Activated T-cell treated with anti-CD3 and anti-CD28 coated beads for 24 hours (primary cell): ENCODE data around the gene ABCA4.
"Not testable (repeated sequence)": the region's sequence is repeated elsewhere in the genome, so short reads cannot be mapped to it uniquely, and the experiment has no call there.

Experiments used
- DNase-seq: peaks from one replicate; pipeline ENCODE4 v3.0.0-alpha.2; 2020; ENCODE audit warnings: low read depth

ABCA4 gene

DNA sequence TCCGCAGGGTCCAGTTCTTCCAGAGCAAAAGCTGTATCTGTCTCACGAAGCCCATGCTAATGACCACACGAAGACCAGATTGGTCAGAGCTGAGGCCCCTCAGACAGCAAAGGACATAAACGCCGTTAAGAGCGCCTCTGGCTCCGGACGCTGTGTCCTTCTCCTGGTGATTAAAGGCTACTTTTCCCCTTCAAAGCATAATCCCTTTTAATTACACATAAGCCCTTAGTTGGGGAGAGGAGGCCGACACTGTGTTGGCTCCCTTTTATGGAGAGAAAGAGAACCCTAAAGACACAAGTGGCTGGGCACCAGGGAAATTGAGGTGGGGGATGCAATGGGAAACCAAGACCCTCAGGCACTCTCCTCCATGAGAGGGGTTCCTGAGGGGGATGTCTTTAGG, at the start of gene ABCA4:
Gene ABCA4, minus strand, starts transcription at position 158 of the 400 bp plus-strand sequence. Its CDS starts 103 bp downstream, at position 55.
- no peak for DNase-seq

DNA sequence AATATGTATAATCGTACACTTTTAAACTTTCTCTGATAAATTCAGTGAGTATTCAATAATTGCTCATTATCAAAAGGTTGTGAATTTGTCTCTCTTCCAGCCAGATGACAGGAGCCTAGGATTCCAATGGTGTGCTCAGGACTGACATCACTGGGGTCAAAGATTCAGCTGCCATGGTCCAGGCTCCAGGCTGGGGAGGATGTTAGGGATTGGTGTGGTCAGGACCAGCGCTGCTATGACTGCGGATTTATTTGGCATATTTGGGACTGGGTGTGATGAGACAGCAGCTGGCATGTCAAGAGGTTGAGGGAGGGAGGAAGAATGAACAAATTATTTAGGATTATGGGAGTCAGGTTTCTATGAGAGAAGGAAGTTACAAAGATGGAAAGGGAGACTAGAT, 48.2 kb upstream of the ABCA4 start:
- DNase-seq: no peak

DNA sequence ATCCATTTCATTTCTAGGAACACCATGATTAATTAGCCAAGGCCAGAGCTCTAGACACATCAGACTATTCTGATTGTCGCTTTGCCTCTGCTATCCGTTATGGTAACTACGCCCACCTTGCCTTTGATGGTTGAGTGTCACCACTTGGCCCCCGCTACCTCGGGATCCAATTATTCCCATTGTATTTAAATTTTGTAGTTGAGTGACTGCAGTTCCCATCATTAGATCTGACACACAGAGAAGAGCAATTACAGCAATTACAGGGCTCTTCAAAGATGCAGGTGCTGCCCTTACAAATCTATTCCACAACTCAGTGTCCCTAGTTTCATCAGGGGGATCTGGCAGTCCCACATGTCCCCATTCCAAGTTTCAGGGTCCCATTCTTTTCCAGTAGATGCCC, 44.9 kb upstream of the ABCA4 start:
- no peak for DNase-seq

DNA sequence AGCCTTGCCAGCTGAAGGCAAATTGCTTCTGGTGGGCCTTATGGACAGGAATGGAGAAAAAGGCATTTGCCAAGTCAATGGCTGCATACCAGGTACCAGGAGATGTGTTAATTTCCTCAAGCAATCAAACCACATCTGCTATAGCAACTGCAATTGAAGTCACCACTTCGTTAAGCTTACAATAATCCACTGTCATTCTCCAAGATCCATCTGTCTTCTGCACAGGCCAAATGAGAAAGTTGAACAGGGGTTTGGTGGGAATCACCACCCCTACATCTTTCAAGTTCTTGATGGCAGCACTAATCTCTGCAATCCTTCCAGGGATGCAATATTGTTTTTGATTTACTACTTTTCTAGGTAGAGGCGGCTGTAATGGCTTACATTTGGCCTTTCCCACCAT, 43.9 kb upstream of the ABCA4 start:
- not testable (repeated sequence) for DNase-seq

DNA sequence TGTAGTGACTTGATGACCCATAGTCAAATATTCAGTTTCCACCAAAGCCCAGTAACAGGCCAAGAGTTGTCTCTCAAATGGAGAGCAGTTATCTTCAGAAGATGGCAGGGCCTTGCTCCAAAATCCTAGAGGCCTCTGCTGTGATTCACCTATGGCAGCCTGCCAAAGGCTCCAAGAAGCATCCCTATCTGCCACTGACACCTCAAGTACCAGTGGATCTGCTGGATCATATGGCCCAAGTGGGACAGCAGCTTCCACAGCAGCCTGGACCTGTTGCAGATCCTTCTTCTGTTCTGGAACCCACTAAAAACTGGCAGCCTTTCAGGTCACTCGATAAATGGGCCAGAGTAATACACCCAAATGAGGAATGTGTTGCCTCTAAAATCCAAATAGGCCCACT, 43.2 kb upstream of the ABCA4 start:
- not testable (repeated sequence) for DNase-seq

DNA sequence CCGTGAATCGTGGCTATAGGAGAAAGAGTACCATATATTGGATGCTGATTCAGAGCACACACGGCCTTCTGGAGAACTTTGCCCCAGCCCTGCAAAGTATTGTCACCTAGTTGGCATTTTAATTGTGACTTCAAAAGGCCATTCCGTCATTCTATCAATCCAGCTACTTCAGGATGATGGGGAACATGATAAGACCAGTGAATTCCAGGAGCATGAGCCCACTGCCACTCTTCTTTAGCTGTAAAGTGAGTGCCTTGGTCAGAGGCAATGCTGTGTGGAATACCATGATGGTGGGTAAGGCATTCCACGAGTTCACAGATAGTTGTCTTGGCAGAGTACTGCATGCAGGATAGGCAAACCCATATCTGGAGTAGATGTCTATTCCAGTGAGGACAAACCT, 42.3 kb upstream of the ABCA4 start:
- DNase-seq: not testable (repeated sequence)

DNA sequence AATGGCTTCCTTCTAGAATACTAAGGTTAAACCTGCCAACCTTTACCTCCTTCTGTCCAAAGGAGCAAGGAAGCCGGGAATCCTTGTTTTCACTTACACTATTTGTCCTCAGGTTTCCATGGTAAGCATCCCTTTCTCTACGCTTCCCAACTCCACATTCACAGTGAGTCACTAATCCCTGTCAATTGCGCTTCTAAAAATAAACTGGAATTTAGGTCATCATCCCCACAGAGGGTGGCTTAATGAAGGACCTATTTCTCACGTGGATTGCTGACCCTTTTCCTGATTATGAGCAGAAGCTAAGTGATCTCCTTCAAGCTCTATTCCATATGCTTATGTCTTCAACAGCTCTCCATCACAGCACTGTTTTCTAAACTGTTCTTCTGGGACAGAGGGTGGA, 39.9 kb upstream of the ABCA4 start:
- DNase-seq: no peak

DNA sequence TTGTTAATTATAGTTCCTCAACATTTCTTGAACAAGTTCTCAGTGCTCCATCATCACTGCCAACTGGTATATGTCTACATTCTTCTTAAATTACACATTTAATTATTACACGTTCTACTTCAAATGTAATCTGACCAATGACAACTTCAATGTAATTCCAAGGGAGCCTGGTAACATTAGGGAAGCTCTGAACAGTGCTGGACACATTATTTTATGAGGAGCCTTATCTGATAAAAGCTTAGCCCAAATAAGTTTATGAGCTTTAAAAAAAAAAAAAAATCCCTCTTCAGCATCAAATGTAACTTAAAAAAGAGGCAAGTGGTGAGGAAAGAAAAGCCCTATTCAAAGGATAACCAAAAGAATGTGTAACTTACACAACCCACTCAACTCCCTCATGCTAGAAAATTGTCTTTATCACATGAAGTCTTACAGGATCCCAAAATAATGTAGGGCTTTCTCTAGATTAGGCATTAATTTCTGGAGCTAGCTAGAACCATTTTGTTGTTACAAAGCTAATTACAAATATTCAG, 35.2 kb upstream of the ABCA4 start:
- DNase-seq: no peak

DNA sequence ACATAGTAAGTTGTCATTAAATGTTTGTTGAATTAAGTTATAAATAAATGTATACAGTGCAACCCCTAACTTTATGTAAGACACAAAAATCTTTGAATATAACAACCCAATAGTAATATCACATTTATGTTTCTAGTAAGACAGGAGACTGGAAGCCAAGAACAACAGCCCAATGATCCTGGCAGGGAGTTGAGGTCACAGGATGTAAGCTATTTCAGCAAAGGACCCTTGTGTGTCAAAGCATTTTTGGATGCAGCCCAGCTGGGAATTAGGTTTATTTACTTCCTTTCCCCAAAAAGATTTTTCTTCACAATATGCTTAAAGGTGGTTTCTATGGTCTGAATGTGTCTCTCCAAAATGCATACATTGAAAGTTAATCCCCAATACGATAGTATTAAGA, 34.0 kb upstream of the ABCA4 start:
- DNase-seq: no peak

DNA sequence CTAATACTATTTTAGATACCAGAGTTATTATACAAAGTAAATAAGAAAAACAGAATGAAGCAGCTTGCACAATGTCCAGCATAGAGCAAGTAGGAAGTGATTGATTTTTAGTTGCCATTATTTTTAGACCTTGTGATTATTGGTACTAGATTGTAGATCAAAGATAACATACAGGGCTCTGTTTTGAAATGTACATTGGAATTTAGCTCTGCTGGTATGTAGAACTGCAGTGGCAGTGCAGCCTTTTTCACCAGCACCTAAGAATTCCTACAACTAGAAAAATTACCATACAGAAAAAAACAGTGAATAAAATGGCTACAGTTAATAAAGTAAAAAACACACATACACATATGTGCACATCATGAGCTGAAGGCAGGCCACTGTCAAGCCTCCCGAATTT, 32.2 kb upstream of the ABCA4 start:
- no peak for DNase-seq

DNA sequence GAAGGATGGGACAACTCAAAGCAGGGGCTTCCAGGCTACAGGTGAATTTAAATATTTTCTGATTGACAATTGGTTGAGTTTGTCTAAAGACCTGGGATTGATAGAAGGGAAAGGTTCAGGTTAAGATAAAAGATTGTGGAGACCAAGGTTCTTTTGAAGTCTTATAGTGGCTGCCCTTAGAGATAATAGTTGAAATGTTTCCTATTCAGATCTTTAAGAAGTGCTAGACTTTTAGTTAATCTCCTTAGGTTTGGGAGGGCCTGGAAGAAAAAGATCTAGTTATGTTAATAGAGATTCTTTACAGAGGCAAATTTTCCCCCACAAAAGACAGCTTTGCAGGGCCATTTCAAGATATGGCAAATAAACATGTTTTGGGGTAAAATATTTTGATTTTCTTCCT, 28.2 kb upstream of the ABCA4 start:
- DNase-seq: not testable (repeated sequence)

DNA sequence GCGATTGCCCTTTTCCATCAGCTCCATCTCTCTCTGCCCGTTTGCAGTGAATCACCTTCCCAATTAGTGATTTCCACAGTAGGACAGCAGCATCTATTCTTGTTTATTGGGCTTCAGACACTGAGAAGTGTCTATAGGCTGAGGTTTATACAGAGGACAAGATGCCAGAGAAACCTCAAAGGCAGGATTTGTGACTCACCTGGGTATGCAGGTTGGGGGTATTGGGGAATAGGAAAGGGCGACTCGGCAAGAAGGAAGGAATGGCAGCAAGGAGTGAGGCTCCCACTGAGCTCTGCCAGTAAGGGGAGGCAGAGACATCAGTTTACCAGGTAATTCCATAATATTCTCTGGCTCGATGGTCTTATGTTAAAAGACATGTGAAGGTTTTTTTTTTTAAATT, 25.3 kb upstream of the ABCA4 start:
- DNase-seq: no peak

DNA sequence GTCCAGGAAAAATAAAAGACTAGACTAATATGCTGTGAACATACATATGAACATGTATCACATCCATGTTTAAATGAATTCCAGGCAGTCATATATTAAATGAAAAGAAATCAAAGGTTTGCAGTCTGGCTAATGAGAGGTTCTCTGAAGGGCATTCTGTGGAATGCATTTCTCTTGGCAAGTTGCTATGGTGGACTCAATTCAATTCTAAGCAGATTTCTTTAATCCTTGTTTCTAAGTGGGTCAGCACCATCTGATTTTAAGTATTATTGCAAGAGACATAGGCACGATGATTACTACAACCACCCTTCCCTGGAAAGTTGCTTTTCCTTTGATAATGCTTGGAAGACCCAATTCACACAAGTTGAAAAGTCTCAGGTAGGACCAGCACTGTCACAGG, 23.9 kb upstream of the ABCA4 start:
- no peak for DNase-seq

DNA sequence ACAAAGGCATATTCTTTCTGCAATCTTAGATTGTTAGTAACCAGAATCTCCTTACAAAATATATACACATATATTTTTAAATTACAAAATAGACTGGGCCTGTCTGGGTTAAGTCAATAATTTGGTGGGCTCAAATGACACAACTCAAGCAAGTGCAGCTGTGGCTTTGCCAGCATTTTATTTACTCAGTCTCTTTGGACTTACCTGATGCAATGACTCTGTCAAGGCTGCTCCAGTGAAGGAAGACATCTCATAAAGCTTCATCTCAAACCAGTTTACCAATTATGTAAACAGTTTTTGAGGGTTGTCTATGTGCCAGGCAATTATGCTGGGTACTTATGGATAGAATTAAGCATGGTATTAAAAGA, 22.8 kb upstream of the ABCA4 start:
- no peak for DNase-seq

DNA sequence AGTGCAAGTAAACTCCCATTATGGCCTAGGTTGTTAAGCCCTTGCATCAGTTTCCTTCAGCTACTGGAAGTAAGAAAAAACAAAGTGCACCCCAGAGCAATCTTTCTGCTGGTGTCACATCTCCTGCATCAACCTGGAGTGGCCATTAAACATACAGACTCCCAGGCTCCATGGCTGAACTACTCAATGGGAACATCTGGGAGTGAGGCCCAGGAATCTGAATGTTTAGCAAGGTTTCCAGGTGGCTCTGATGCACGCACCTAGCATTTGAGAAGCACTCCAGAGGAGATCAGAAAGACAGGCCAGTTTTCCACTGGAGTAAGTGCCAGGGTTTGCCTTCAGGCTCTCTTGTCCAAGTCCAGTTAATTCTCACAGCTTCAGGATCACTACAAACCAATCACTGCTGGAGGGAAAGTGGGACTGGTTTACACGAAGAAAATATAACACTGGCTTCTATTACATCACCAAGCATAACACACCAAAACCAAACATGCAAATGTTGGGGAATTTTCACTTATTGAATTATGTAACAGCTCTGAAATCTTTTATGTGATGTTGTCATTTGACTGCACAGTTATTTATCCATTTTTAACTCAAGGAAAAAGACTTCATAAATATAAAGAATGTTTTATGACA, 22.3 kb upstream of the ABCA4 start:
- no peak for DNase-seq

DNA sequence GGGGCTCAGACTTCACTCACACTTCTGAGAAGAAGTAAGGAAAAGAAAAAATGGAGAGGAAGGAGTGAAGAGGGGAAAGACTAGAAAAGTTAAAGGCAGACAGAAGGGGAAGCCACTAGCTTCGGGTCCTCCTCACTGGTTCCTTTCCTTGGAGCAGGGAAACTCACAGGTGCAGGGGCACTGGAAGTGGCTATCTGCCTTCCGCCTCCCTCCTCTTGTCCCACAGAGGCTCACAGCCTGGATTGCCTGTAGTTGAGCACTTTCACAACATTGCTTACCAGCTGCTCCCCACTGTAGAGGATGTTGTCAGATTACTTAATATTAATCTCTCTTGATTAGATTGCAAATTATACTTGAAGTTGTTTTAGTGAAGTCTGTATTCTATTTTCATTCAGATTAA, 21.6 kb upstream of the ABCA4 start:
- no peak for DNase-seq

DNA sequence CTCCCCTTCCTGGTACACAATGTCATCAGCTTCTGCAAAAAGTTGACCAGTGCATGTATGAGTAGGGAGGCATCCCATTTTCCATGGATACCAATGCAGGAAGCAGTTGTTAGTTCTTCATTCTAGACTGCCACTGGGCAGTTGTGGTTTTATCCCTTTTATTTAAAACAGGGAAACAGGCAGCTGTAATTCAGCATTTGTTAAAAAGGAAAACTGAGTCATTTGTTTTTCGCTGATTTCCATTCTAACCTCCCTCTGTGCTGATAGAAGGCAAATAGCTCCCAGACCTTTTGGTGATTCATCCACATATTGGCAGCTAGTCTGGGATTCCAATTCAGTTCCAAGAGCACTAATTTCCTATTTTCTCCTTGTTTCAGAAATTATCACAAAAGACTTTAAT, 21.1 kb upstream of the ABCA4 start:
- no peak for DNase-seq

DNA sequence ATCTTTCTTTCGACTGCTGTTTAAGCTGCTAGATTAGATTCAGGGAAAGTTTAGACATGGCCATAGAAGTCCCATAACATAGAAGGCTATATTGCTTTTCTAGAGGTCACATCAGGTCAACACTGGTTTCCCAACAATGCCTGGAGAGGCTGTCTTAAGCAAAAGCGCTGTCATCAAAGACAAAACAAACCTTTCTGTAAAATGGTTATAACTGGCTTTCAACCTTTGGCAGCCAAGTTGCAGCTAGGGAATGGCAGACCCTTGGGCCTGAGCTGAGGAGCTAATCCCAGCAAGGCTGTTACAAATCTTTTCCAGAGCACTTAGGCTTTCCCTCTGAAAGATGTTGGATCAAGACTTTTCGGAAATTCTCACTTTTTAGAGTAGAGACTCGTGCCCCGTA, 11.2 kb upstream of the ABCA4 start:
- DNase-seq: no peak

DNA sequence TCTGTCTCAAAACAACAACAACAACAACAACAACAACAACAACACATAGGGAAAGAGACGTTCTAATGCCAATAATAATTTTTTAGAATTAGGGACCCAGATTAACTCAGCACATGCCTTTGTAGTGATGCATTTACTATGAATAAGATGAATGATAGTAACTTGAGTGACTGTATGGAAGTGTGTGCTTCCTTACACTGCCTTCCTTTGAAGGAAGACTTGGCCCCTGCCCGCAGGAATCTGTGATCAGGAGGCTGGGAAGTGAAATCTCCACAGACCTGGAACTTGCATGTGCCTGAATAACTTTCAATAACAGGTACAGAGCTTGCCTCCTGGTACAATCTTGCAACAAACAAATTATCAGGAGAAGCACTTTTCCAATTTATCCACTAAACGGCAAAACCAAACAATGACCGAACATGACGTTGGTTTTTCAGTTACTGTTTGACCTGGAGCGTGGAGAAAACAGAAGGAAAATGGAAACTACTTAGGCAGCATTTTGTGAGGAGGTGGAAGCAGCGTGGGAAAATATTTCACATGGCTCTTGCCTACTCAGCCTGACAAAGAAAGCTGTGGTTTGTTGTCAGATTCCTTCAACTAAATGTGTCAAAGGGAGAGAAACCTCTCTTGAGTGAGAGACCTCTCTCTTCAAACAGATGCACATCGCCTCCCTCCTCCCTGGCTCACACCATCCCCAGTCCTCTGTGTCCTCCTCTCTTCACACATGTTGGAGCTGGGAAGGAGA, 10.1 kb upstream of the ABCA4 start:
- DNase-seq: no peak

DNA sequence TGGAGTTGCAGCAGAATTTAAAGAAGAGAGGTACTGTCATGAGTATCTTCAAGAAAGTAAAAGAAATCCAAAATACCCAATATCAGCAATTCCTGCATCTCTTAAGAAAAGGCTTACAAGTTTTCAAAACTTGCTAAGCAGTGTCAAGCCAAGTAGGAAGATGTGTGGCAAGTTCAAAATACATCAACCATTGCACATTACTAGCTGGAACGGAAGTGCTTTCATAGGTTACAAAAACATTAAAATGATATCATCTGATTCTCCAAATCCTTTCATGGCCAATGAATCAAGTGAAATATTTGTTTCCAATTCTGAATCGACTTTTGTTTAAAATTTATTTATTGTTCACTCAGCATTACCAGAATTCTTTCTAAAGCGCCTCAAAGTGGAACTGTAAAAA, 5.7 kb upstream of the ABCA4 start:
- DNase-seq: no peak

DNA sequence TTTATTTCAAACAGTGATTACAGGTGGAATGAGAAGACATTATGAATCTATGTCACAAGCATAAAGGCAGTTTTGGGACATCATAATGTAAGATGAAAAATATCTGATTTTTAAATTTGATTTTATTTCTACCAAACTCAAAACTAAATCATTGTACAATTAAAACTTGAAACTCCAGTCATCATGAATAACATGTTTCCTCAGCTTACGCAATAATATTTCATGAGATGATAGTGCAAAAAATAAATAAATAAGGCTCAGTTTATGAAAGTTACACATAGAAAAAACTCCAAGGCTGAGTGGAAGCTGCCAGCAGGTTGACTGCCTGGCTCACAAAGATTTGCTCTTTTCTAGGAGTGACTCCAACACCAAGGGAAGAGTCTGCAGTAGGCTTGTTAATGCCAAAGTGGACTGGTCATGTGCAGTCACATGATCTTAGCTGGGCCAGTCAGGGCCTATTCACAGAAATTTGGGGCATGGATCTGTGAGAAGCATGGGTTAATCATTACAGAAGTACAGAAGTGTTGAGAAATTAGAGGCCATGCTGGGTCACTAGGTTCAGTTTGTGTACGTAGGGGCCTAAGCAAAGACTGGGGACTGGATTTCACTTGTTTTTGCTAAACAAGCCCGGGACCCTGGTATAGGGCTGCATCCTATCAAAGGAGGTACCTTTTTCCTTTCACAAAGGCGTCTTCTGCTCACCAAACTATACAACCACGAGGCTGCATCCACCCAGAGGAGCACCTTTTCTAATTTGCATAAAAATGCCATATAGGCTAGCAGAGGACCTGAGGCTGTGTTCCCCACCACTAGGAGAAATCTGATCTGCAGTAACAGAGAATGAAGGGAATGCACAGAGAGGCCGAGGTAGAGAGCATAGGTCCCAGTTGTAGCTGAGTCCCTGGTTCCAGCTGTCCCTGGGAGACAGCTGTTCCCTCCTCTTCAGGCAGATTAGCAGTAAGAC, 4.9 kb upstream of the ABCA4 start:
- DNase-seq: no peak

DNA sequence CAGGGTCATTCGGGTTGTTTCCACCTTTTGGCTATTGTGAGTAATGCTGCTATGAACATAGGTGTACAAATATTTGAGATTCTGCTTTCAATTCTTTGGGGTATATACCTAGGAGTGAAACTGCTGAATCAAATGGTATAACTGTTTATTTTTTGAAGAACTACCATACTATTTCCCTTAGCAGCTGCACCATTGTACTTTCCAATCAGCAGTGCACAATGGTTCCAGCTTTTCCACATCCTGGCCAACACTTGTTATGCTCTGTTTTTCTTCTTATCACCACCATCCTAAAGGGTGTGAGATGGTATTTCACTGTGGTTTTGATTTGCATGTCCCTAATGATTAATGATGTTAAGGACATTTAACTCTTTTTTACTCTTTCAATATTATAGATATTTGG, 3.6 kb upstream of the ABCA4 start:
- DNase-seq: no peak
